Measurements from ENCODE around the gene HTRA3.

The HTRA3 gene

DNA sequence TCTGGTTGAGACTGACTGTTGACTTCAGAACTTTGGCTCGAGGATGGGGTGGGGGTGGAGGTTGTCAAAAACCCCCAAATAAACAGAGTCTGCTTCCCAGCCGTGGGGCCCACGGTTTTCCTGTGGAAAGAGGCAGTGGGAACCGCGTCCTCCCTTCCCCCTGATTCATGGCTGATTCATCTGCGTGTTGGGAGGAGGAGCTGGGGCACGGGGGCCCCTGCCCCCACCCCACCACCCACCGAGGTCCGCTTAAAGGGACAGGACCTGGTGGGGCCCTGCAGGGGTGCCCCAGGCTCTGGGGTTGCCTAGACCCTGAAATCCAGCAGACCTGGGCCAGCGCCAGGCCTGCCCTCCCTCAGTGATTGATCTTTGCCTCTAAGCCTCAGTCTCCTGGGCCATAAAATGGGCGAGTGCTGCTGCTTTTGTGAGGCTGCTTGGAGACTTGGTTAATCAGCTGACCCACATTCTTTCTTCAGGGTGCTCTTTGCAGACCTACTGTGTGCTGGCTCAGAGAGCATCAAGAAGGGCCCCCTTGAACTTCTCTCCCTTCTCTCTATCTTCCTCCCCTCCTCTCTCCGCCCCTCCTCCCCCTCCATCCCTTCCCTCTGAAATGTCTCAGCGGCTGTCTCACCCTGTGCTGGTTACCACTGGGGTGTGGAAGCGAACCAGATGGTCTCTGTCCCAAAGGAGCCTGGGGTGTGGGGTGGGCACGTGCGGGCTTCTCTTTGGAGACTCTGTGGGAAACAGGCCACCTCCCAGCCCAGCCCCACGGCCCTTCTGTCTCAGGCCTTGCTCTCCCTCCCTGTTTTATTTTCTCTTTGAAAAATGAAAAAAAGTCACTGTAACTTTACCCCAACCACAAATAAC lies 9.1 kb downstream of the HTRA3 start:
- TF ChIP-seq CTCF (IDR thresholded peaks at IDR 0.05) = no peak

- no peak for TF ChIP-seq CTCF (IDR thresholded peaks at IDR 0.05)
Observed at GRCh38 chr4:8279321-8280157, 10.0 kb downstream of the HTRA3 start.

DNA sequence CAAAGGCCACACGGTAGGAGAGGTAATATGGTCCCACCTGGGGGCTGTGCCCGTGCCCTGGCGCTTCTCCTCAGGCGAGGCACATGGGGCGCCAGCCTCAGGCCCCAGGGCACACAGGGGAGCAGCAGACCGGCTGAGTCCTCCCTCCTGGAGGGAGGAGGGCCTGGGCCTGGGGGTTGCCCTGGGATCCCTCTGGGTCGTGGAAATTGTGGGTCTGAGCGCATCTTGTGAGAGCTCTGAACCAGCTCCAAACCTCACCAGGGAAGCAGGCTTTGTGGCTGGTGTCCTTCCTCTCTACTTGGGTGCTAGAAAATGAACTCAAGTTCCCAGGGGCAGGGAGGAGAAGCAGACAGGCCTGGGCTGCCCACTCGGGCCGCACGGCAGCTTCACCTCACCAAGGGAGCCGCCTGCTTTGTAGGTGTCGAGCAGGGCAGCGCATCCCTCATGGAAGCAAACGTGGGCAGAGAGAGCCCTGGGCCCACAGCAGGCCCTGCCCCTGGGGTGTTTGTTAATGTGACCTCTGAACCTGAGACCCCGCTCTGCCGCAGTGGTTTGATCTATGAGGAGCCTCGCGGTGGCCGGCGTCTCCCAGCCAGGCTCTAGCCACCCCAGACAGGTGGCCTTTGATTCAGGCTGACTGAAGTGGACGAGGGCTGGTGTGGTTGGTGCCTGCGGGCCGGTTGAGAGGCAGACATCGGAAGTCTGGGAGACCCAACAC lies 10.8 kb downstream of the HTRA3 start:
- no peak for TF ChIP-seq CTCF (IDR thresholded peaks at IDR 0.05)

DNA sequence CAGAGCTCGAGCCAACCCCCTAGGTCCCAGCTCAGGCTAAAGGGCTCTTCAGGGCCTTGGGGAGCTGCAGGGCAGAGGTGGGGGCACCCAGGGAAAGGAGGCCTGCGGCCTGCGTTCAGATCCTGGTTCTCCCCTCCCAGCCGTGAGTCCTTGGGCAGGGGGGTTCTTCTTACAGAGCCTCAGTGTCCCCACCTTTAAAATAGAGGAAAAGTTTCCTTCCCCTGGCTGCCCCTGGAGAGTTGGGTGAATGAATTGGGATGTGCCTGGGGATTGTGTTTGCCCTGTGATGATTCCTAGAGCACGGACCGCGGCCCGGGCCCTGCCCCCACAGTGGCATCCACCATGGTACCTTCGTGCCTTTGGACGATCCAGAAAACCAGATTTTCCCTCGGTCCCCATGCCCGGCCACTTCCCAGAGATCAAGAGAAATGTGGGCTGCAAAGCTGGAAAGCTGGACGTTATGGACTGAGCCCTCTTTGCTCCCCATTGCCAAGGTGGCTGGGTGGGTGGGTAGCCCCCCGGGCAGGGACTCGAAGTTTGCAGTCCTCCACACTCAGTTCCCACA lies 11.4 kb downstream of the HTRA3 start:
- no peak for TF ChIP-seq CTCF (IDR thresholded peaks at IDR 0.05)

- no peak for TF ChIP-seq CTCF (IDR thresholded peaks at IDR 0.05)
Observed at GRCh38 chr4:8281519-8282133, 12.1 kb downstream of the HTRA3 start.

DNA sequence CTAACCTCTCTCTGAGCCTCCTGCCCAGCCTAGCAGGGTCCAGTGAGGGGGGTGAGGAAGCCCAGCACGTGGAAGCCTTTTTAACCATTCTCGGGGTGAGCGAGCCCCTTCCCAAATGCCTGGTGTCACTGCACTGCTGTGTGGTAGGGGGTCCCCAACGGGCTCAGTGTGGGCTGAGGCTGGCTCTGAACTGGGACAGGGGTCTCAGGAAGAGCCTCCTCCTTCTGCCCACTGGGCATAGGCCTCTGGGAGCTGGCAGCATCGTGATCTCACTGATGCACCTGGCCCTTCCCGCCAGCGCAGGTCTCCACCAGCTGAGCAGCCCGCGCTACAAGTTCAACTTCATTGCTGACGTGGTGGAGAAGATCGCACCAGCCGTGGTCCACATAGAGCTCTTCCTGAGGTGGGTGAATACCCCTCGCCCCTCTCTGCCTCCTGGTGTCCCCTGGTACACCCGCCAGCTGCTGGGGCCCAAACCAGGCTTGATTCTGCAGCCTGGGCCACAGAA lies 12.6 kb downstream of the HTRA3 start:
- no peak for TF ChIP-seq CTCF (IDR thresholded peaks at IDR 0.05)
